Measurements from ENCODE around the gene SH3RF3.

DNA sequence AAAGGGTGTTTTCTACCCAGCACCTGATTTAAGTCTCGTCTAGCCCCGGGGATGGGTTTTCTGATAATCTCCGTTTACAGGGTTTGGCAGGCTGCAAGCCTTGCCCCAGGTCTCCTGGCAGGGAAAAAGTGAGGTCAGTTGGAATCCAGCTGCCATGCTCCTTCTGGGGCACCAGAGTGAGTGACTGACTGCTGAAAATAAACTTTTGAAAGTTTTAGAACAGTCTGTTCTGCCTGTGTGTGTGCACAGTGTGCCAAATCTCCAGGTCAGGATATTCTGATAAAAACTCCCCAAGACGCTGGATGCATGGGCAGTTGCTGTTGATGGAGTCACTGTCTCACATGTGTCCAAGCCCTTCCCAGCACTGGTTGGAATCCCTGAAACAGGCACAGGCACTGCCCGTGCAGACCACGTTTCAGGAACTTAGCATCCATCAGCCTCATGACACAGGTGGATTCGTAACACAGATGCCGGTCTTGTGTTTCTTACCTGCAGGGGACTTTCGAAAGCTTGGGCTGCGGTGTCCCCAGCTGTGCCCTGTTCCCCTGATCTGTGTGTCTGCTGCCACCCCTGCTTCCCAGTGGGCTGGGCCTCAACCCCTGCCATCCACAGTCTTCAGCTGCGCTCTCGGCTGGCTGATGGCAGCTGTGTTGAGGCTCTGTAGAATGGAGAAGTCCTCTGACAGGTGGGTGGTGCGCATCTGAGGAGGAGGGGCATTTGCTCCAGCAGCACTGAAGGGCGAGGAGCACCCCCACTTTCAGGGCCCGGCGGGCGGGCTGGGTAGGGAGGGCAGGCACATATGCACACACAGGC, 65.0 kb downstream of the SH3RF3 start:
- TF ChIP-seq, protein P1, sequence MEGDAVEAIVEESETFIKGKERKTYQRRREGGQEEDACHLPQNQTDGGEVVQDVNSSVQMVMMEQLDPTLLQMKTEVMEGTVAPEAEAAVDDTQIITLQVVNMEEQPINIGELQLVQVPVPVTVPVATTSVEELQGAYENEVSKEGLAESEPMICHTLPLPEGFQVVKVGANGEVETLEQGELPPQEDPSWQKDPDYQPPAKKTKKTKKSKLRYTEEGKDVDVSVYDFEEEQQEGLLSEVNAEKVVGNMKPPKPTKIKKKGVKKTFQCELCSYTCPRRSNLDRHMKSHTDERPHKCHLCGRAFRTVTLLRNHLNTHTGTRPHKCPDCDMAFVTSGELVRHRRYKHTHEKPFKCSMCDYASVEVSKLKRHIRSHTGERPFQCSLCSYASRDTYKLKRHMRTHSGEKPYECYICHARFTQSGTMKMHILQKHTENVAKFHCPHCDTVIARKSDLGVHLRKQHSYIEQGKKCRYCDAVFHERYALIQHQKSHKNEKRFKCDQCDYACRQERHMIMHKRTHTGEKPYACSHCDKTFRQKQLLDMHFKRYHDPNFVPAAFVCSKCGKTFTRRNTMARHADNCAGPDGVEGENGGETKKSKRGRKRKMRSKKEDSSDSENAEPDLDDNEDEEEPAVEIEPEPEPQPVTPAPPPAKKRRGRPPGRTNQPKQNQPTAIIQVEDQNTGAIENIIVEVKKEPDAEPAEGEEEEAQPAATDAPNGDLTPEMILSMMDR (IDR thresholded peaks at IDR 0.05), result no peak
- TF ChIP-seq POLR2A (IDR thresholded peaks at IDR 0.05), result no peak
